GM18519 (cell line): ENCODE data around the gene VPS52.
A peak's percentile ranks its signal among the peaks of the same experiment; 100 is the strongest.
"Not testable (repeated sequence)": the region's sequence is repeated elsewhere in the genome, so short reads cannot be mapped to it uniquely, and the experiment has no call there.

ENCODE experiments used
- ATAC-seq: cut with Tn5 transposase; IDR thresholded peaks from one replicate; pipeline ENCODE4 v1.9.1; 2021; ENCODE audit warnings: mild to moderate bottlenecking, moderate library complexity; ENCODE audit not compliant: unreplicated experiment, low FRiP score

Gene VPS52

GRCh38 chr6:33304216-33304615 lies 32.5 kb upstream of the VPS52 start:
- ATAC-seq: no peak

- ATAC-seq: no peak
Measured at GRCh38 chr6:33301877-33302276, 30.2 kb upstream of the VPS52 start.

GRCh38 chr6:33299237-33299944 lies 27.7 kb upstream of the VPS52 start:
- peak; percentile 50 for ATAC-seq

GRCh38 chr6:33298773-33299236 lies 27.1 kb upstream of the VPS52 start, which contains the start of gene RGL2:
RGL2 (minus strand) TSS chr6:33298942; CDS start chr6:33298610, 332 bp downstream.
- ATAC-seq: peak; percentile 8

GRCh38 chr6:33297956-33298772 lies 26.5 kb upstream of the VPS52 start:
- ATAC-seq: no peak

GRCh38 chr6:33297406-33297955 lies 25.8 kb upstream of the VPS52 start:
- ATAC-seq: no peak

- ATAC-seq: no peak
Measured at GRCh38 chr6:33296797-33297405, 25.2 kb upstream of the VPS52 start.

GRCh38 chr6:33295621-33296369 lies 24.1 kb upstream of the VPS52 start:
- ATAC-seq: no peak

GRCh38 chr6:33294086-33294823 lies 22.6 kb upstream of the VPS52 start:
- no peak for ATAC-seq

GRCh38 chr6:33292996-33293682 lies 21.5 kb upstream of the VPS52 start:
- no peak for ATAC-seq

- no peak for ATAC-seq
Measured at GRCh38 chr6:33290459-33290858, 18.8 kb upstream of the VPS52 start.

- no peak for ATAC-seq
Measured at GRCh38 chr6:33289784-33290315, 18.2 kb upstream of the VPS52 start.

GRCh38 chr6:33288921-33289783 lies 17.5 kb upstream of the VPS52 start, which contains the start of the genes PFDN6 and WDR46:
PFDN6 (plus strand) TSS chr6:33289601; CDS start chr6:33289857, 256 bp downstream.
WDR46 (minus strand) TSS chr6:33289239; CDS start chr6:33289170, 69 bp downstream.
- peak; percentile 64 for ATAC-seq

- no peak for ATAC-seq
Measured at GRCh38 chr6:33288141-33288920, 16.7 kb upstream of the VPS52 start.

GRCh38 chr6:33286946-33287914 lies 15.6 kb upstream of the VPS52 start:
- no peak for ATAC-seq

- not testable (repeated sequence) for ATAC-seq
Measured at GRCh38 chr6:33285214-33285613, 13.5 kb upstream of the VPS52 start.
